K562 (cell line): ENCODE results near the gene SPRING1. TPM values are rescaled to one million over a fixed set of nuclear protein-coding genes. Genes with fewer than 3 reads are reported as not detected.

Experiments used
- BCOR ChIP-seq: fragments of 450-650 bp; IDR thresholded peaks from 2 replicates; pipeline ENCODE4 v1.6.1; 2016
- FOXP4 ChIP-seq: sonication (generic); formaldehyde crosslinking; IDR thresholded peaks from 2 replicates; pipeline ENCODE4 v1.8.0; 2022; ENCODE audit warnings: mild to moderate bottlenecking, missing genetic modification reagents, borderline replicate concordance
- GABPB1 ChIP-seq: sonication (generic); formaldehyde crosslinking; IDR thresholded peaks from 2 replicates; pipeline ENCODE4 v1.8.0; 2022; ENCODE audit warnings: mild to moderate bottlenecking, missing genetic modification reagents
- HNRNPUL1 ChIP-seq: fragments of 200-400 bp; formaldehyde crosslinking; IDR thresholded peaks from 2 replicates; pipeline ENCODE4 v1.6.1; 2017; ENCODE audit warnings: low read length
- IFI16 ChIP-seq: fragments of 250-450 bp; sonication (Bioruptor Pico); IDR thresholded peaks from 2 replicates; pipeline ENCODE4 v2.1.2; 2022; ENCODE audit warnings: mild to moderate bottlenecking, inconsistent platforms
- MAFF ChIP-seq: IDR thresholded peaks from 2 replicates; pipeline ENCODE4 v1.6.1; 2012; ENCODE audit warnings: low read length, improper control_type of control experiment
- NEUROD1 ChIP-seq: fragments of 150-350 bp; IDR thresholded peaks from 2 replicates; pipeline ENCODE4 v1.6.1; 2014; ENCODE audit warnings: borderline replicate concordance, low read length, low read depth; ENCODE audit not compliant: partially characterized antibody
- NFRKB ChIP-seq: fragments of 450-650 bp; IDR thresholded peaks from 2 replicates; pipeline ENCODE4 v1.6.1; 2016; ENCODE audit warnings: low read depth
- PRPF4 ChIP-seq: fragments of 200-400 bp; formaldehyde crosslinking; IDR thresholded peaks from one replicate; pipeline ENCODE4 v1.6.1; 2017; ENCODE audit warnings: low read length, low read depth, mild to moderate bottlenecking; ENCODE audit not compliant: insufficient read depth, poor library complexity, severe bottlenecking
- SAFB ChIP-seq: fragments of 200-400 bp; formaldehyde crosslinking; IDR thresholded peaks from 2 replicates; pipeline ENCODE4 v1.6.1; 2017; ENCODE audit warnings: low read depth, low read length, borderline replicate concordance
- SLC30A9 ChIP-seq: fragments of 250-450 bp; sonication (Bioruptor Pico); IDR thresholded peaks from 2 replicates; pipeline ENCODE4 v1.8.0; 2022; ENCODE audit warnings: mild to moderate bottlenecking, moderate library complexity
- SMAD1 ChIP-seq: fragments of 150-350 bp; IDR thresholded peaks from 2 replicates; pipeline ENCODE4 v1.6.1; 2014; ENCODE audit warnings: low read length, low read depth; ENCODE audit not compliant: partially characterized antibody
- ZNF445 ChIP-seq: fragments of 250-450 bp; sonication (Bioruptor Pico); IDR thresholded peaks from 2 replicates; pipeline ENCODE4 v1.4.0; 2020; ENCODE audit warnings: low read depth, mild to moderate bottlenecking, moderate library complexity
- ZNF696 ChIP-seq: fragments of 250-450 bp; sonication (Bioruptor Pico); conservative IDR thresholded peaks from 2 replicates; pipeline ENCODE4 v1.4.0; 2020; ENCODE audit warnings: mild to moderate bottlenecking, moderate library complexity
- polyA plus RNA-seq, 8 experiments: library from polyadenylated mRNA; depleted of rRNA in 4 of 8; stranded (reverse) in 5 of 8; unstranded in 3 of 8; fragments of >200 nt; fragmentation: Nextera tagmentation in 2 of 8; fragmentation: Illumina TruSeq in 1 of 8; extraction: Ambion mirVana in 2 of 8; extraction: Trizol in 1 of 8; gene quantifications; 2 replicates each; pipeline versions ENCODE4 v1.2.1 to v1.2.3, GENCODE V29; 2011 to 2014; ENCODE audit warnings: inconsistent platforms in 1 of 8, missing spikeins in 1 of 8
- total RNA-seq, 7 experiments: library from RNA; depleted of rRNA in 6 of 7; stranded (reverse); fragments of >200 nt in 6 of 7; fragmentation: Illumina TruSeq in 2 of 7; extraction: Trizol in 2 of 7; gene quantifications; 2 replicates each; pipeline versions ENCODE4 v1.2.1 to v1.2.3, GENCODE V29; 2011 to 2021; ENCODE audit warnings: low replicate concordance in 1 of 7
- TF ChIP-seq, protein P1 (sequence below): fragments of 450-650 bp; IDR thresholded peaks from 2 replicates; pipeline ENCODE4 v1.6.1; 2016; ENCODE audit warnings: antibody characterized with exemption
- TF ChIP-seq, protein P2 (sequence below), 2 experiments: fragments of 450-650 bp in 1 of 2; IDR thresholded peaks; 2 replicates each; pipeline ENCODE4 v1.6.1; 2011 to 2017; ENCODE audit warnings: low read depth in 2 of 2, antibody characterized with exemption in 1 of 2, borderline replicate concordance in 1 of 2, low read length in 1 of 2, mild to moderate bottlenecking in 1 of 2, mixed read lengths in 1 of 2; ENCODE audit not compliant: control insufficient read depth in 1 of 2

The SPRING1 gene
- total and polyA plus RNA-seq, 9 of the 15 experiments (the other 6 are each of a cell fraction or from before 2014, with no cell fraction given): 1.1 to 20.0 (median 8.0) TPM

DNA sequence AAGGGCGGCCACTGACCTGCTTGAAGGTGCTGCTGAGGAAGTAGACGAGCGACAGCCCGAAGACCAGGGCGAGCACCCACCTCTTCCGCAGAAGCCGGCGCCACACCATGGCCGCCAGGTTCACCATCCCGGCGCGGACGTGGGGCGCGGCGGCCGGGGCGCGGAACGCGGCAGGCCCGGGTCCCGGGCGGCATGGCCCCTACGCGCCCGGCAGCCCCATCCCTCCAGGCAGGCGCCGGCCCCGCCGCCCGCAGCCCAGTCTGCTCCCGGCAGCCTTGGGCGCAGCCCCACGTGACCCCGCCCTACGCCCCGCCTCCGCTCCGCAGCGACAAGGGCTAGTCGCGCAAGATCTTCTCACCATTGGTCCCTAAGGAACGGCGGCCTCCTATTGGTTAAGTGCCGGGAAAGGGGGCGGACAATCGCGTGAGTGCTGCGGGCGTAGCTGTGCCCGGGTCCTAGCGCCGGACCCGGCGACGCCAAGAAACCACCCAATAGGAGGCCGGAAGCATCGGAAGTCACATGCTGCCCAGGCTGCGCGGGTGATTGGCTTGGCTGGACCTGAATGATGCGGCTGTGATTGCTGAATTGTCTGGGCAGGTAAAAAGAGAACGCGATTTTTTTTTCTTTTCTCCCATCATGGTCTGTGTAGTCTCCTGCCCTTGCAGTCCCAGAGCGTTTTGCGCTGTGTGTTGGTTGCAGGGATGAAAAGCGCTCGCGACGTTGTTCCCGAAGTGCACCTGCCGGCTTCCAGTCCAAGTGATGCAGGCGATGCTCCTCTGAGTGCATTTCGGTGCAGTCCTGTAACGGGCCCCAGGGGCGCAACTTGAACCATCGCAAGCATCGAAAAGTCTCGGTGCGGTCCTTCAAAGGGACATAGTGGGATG, at the start of gene SPRING1, which contains the start of gene RNFT2 (continued):
- TF ChIP-seq IFI16 (CRISPR knock-in tag) (no peak), ZNF696 (CRISPR knock-in tag) (no peak), SLC30A9 (CRISPR knock-in tag) (no peak), SAFB (no peak), HNRNPUL1 (no peak), BCOR (peak; percentile 47), FOXP4 (CRISPR knock-in tag) (no peak), NFRKB (no peak), ZNF445 (CRISPR knock-in tag) (no peak), GABPB1 (peak; percentile 88), NEUROD1 (peak; percentile 99), MAFF (no peak), PRPF4 (no peak), SMAD1 (no peak)
- TF ChIP-seq, protein P1, sequence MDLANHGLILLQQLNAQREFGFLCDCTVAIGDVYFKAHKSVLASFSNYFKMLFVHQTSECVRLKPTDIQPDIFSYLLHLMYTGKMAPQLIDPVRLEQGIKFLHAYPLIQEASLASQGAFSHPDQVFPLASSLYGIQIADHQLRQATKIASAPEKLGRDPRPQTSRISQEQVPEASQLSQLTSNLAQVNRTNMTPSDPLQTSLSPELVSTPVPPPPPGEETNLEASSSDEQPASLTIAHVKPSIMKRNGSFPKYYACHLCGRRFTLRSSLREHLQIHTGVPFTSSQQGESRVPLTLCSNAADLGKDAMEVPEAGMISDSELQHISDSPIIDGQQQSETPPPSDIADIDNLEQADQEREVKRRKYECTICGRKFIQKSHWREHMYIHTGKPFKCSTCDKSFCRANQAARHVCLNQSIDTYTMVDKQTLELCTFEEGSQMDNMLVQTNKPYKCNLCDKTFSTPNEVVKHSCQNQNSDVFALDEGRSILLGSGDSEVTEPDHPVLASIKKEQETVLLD: no peak
- TF ChIP-seq, protein P2, sequence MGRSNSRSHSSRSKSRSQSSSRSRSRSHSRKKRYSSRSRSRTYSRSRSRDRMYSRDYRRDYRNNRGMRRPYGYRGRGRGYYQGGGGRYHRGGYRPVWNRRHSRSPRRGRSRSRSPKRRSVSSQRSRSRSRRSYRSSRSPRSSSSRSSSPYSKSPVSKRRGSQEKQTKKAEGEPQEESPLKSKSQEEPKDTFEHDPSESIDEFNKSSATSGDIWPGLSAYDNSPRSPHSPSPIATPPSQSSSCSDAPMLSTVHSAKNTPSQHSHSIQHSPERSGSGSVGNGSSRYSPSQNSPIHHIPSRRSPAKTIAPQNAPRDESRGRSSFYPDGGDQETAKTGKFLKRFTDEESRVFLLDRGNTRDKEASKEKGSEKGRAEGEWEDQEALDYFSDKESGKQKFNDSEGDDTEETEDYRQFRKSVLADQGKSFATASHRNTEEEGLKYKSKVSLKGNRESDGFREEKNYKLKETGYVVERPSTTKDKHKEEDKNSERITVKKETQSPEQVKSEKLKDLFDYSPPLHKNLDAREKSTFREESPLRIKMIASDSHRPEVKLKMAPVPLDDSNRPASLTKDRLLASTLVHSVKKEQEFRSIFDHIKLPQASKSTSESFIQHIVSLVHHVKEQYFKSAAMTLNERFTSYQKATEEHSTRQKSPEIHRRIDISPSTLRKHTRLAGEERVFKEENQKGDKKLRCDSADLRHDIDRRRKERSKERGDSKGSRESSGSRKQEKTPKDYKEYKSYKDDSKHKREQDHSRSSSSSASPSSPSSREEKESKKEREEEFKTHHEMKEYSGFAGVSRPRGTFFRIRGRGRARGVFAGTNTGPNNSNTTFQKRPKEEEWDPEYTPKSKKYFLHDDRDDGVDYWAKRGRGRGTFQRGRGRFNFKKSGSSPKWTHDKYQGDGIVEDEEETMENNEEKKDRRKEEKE (IDR thresholded peaks at IDR 0.05; ENCODE audit: borderline replicate concordance in 1 of 2, control insufficient read depth in 1 of 2, low read depth in 2 of 2, low read length in 1 of 2): no peak
